MM.1S (cell line): Measurements from ENCODE around the gene CSF1R.

Experiments
- DNase-seq: peaks from one replicate; pipeline ENCODE4 v3.0.0-alpha.2; 2015
- H2AFZ ChIP-seq: fragments of 300-600 bp; sonication (generic); 2 replicates; pipeline ENCODE4 v1.6.0; 2016; ENCODE audit warnings: antibody characterized with exemption, low read length
- H3F3A ChIP-seq: fragments of 300-600 bp; sonication (generic); 2 replicates; pipeline ENCODE4 v1.6.1; 2016; ENCODE audit warnings: mild to moderate bottlenecking, antibody characterized with exemption, low read length, moderate library complexity, mixed read lengths; ENCODE audit not compliant: insufficient read depth
- H3K27ac ChIP-seq: fragments of 300-600 bp; sonication (generic); 2 replicates; pipeline ENCODE4 v1.5.1; 2016; ENCODE audit warnings: mild to moderate bottlenecking, low read length
- H3K27me3 ChIP-seq: fragments of 300-600 bp; sonication (generic); replicated peaks from 2 replicates; pipeline ENCODE4 v1.6.0; 2016; ENCODE audit warnings: low read length; ENCODE audit not compliant: insufficient read depth
- H3K36me3 ChIP-seq: fragments of 300-600 bp; sonication (generic); replicated peaks from 2 replicates; pipeline ENCODE4 v1.6.1; 2016; ENCODE audit warnings: mild to moderate bottlenecking, low read length, mixed read lengths; ENCODE audit not compliant: insufficient read depth
- H3K4me1 ChIP-seq: fragments of 300-600 bp; sonication (generic); 2 replicates; pipeline ENCODE4 v1.6.1; 2016; ENCODE audit warnings: low read length, mixed read lengths
- H3K4me2 ChIP-seq: fragments of 300-600 bp; sonication (generic); 2 replicates; pipeline ENCODE4 v1.6.0; 2016; ENCODE audit warnings: low read depth, low read length
- H3K4me3 ChIP-seq: fragments of 300-600 bp; sonication (generic); 2 replicates; pipeline ENCODE4 v1.5.1; 2016; ENCODE audit warnings: low read length, mixed read lengths
- H3K79me2 ChIP-seq: fragments of 300-600 bp; sonication (generic); 2 replicates; pipeline ENCODE4 v1.6.1; 2016; ENCODE audit warnings: mixed run types, low read length, mixed read lengths
- H3K9ac ChIP-seq: fragments of 300-600 bp; sonication (generic); 2 replicates; pipeline ENCODE4 v1.6.1; 2016; ENCODE audit warnings: low read length, mixed read lengths
- H3K9me2 ChIP-seq: fragments of 300-600 bp; sonication (generic); replicated peaks from 2 replicates; pipeline ENCODE4 v1.6.1; 2016; ENCODE audit warnings: mild to moderate bottlenecking, low read length, mixed read lengths; ENCODE audit not compliant: insufficient read depth
- H3K9me3 ChIP-seq: fragments of 300-600 bp; sonication (generic); replicated peaks from 2 replicates; pipeline ENCODE4 v1.6.1; 2016; ENCODE audit warnings: mild to moderate bottlenecking, low read length, mixed read lengths; ENCODE audit not compliant: insufficient read depth
- H4K20me1 ChIP-seq: fragments of 300-600 bp; sonication (generic); 2 replicates; pipeline ENCODE4 v1.6.1; 2016; ENCODE audit warnings: mild to moderate bottlenecking, low read length, moderate library complexity, mixed read lengths; ENCODE audit not compliant: insufficient read depth
- EZH2 ChIP-seq: fragments of 300-600 bp; sonication (generic); optimal IDR thresholded peaks from 2 replicates; pipeline ENCODE3; 2017; ENCODE audit warnings: low read depth, mild to moderate bottlenecking, antibody characterized with exemption, low read length, mixed read lengths
- EZH2phosphoT487 ChIP-seq: fragments of 300-600 bp; sonication (generic); IDR thresholded peaks from 2 replicates; pipeline ENCODE4 v1.6.1; 2018; ENCODE audit warnings: antibody characterized with exemption, low read length
- TF ChIP-seq, protein P1 (sequence below): fragments of 300-600 bp; sonication (generic); IDR thresholded peaks from 2 replicates; pipeline ENCODE4 v1.5.1; 2016; ENCODE audit warnings: antibody characterized with exemption, low read length, mixed read lengths

Gene CSF1R

DNA sequence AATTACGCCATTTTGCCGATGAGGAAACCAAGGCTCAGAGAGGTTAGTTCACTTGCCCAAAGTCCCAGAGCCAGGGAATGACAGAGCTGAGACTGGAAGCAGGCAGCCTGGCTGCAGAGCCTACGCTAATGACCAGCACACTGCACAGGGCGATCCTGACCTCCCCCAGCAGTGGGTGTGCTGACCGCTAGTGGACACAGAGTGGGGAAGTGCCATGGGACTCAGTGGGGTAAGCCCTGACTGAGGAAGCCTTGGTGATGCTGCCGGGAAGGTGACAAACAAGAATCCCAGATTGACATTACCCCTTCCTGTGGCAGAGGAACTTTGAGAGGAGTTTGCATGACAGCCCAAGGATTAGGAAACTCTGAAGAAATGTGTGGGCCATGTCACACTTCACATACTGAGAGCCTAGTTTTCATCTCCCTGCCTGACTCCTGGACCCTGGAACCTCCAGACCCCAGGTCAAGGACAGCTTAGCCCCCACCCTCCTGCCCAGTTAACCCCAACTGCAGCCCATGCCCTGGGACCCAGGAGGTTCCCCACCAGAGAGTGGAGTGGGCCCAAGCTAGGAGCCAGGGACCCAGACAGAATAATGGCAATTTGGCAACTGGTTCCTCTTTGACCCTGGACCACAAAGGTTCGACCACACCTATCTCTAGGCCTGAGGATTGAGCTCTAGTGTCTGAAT is 19.7 kb upstream of the CSF1R start:
- no peak overlapping the region for H3K9ac ChIP-seq
- H3K9me2 ChIP-seq = no peaks in the 10 kb centered on the region
- no peaks in the 10 kb centered on the region for H3K36me3 ChIP-seq
- no peak overlapping the region for H3K4me3 ChIP-seq
- H3K9me3 ChIP-seq = no peaks in the 10 kb centered on the region
- H3K27ac ChIP-seq = no peak overlapping the region
- DNase-seq = no peak
- TF ChIP-seq, protein P1, sequence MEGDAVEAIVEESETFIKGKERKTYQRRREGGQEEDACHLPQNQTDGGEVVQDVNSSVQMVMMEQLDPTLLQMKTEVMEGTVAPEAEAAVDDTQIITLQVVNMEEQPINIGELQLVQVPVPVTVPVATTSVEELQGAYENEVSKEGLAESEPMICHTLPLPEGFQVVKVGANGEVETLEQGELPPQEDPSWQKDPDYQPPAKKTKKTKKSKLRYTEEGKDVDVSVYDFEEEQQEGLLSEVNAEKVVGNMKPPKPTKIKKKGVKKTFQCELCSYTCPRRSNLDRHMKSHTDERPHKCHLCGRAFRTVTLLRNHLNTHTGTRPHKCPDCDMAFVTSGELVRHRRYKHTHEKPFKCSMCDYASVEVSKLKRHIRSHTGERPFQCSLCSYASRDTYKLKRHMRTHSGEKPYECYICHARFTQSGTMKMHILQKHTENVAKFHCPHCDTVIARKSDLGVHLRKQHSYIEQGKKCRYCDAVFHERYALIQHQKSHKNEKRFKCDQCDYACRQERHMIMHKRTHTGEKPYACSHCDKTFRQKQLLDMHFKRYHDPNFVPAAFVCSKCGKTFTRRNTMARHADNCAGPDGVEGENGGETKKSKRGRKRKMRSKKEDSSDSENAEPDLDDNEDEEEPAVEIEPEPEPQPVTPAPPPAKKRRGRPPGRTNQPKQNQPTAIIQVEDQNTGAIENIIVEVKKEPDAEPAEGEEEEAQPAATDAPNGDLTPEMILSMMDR = no peak
- TF ChIP-seq EZH2phosphoT487 = no peak
- no peak for TF ChIP-seq EZH2
- no peaks in the 10 kb centered on the region for H4K20me1 ChIP-seq
- no peak overlapping the region for H2AFZ ChIP-seq
- peaks cover 11% of the 10 kb centered on the region for H3K4me1 ChIP-seq
- no peaks in the 10 kb centered on the region for H3K27me3 ChIP-seq
- H3K79me2 ChIP-seq = no peaks in the 10 kb centered on the region
- peaks cover 7% of the 10 kb centered on the region; the same call in 1 of the 2 replicates for H3F3A ChIP-seq
- H3K4me2 ChIP-seq = no peak overlapping the region

DNA sequence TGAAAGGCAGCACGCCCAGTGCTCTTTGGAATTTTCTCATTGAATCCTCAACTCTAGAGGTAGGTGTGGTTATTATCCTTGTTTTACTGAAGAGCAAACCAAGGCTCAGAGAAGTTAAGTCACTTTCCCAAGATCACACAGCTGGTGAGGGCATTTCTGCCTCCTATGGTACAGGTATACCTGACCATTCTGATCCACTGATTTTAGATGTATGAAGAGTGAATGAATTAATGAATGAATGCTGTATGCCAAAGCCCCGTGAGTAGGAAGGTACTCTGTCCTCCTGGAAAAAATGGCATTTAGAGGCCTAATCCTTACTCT is 18.2 kb upstream of the CSF1R start:
- H3K4me1 ChIP-seq = peaks cover 11% of the 10 kb centered on the region
- no peaks in the 10 kb centered on the region for H4K20me1 ChIP-seq
- no peak overlapping the region for H3K4me3 ChIP-seq
- H3K9me2 ChIP-seq = no peaks in the 10 kb centered on the region
- H3K27me3 ChIP-seq = no peaks in the 10 kb centered on the region
- DNase-seq = no peak
- peaks cover 7% of the 10 kb centered on the region; the same call in 1 of the 2 replicates for H3F3A ChIP-seq
- H3K4me2 ChIP-seq = no peak overlapping the region
- no peak overlapping the region for H2AFZ ChIP-seq
- no peak overlapping the region for H3K27ac ChIP-seq
- H3K79me2 ChIP-seq = no peaks in the 10 kb centered on the region
- H3K36me3 ChIP-seq = no peaks in the 10 kb centered on the region
- TF ChIP-seq EZH2 (no peak), EZH2phosphoT487 (no peak)
- TF ChIP-seq, protein P1 = no peak
- H3K9me3 ChIP-seq = no peaks in the 10 kb centered on the region
- no peak overlapping the region for H3K9ac ChIP-seq

DNA sequence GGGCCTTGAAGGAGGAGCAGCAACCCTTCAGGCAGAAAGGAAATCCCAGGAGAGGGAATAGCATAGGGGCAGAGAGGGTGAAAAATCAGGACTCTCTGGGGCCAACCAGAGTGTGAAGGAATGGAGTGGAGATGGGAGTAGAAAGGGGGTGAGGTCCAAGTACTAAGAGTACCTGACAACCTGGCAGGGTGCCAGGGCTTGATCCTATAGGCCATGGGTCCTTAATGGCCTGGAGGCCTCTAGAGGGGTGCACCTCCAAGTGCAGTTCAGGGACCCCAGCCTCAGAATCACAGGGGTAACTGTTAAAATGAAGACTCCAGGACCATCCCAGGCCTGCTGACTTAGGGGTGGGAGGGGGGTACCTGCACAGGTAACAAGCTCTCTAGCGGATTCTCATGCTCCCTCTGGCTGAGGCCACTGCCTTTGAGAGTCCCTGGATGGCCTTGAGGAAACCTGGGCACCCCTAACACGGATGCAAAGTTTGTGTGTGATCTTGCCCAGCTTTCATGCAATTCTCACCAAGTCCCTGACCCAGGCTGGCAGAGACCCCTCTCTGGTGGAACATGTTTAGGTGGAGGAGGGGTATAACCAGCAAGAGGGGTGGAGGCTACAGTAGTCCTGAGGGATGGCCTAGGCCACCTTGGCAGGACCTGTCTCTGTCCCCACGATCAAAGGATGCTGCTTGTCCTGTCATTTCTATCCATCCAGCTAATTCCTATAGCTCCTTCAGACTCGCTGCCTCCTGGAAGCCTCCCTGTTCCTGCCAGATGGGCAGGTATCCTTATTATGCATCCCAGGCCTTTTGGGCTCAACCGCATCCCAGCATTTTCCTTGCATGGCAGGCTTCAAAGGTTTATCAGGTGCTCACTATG is 17.6 kb upstream of the CSF1R start:
- Histone ChIP-seq H3K27ac (no peak overlapping the region), H3K4me3 (no peak overlapping the region), H3K4me1 (peaks cover 11% of the 10 kb centered on the region), H3F3A (peaks cover 7% of the 10 kb centered on the region; the same call in 1 of the 2 replicates), H3K4me2 (no peak overlapping the region), H3K79me2 (no peaks in the 10 kb centered on the region), H3K9me2 (no peaks in the 10 kb centered on the region), H3K27me3 (no peaks in the 10 kb centered on the region), H3K9ac (peak overlapping the region; percentile 2; the same call in 1 of the 2 replicates), H3K36me3 (no peaks in the 10 kb centered on the region), H4K20me1 (no peaks in the 10 kb centered on the region), H3K9me3 (no peaks in the 10 kb centered on the region), H2AFZ (peak overlapping the region; percentile 53)
- no peak for TF ChIP-seq EZH2
- TF ChIP-seq, protein P1 = no peak
- TF ChIP-seq EZH2phosphoT487 = no peak
- no peak for DNase-seq
